GM12872 (cell line): ENCODE data around the gene ISLR.

Experiments
- CTCF ChIP-seq: IDR thresholded peaks from 3 replicates; pipeline ENCODE4 v1.5.1; 2011; ENCODE audit warnings: low read depth, mild to moderate bottlenecking, low read length, moderate library complexity; ENCODE audit not compliant: insufficient read depth

ISLR gene

GRCh38 chr15:74214324-74215021, 41.0 kb downstream of the ISLR start:
- TF ChIP-seq CTCF, result no peak

GRCh38 chr15:74215958-74216357, 42.4 kb downstream of the ISLR start:
- no peak for TF ChIP-seq CTCF

GRCh38 chr15:74216949-74217348, 43.4 kb downstream of the ISLR start:
- no peak for TF ChIP-seq CTCF

GRCh38 chr15:74217907-74218885, 44.7 kb downstream of the ISLR start:
- no peak for TF ChIP-seq CTCF

GRCh38 chr15:74220475-74221248, 47.2 kb downstream of the ISLR start:
- no peak for TF ChIP-seq CTCF

- no peak for TF ChIP-seq CTCF
Observed at GRCh38 chr15:74221399-74222239, 48.1 kb downstream of the ISLR start.
